B cell (primary cell): ENCODE results near the gene BARX1. TPM values are rescaled to one million over a fixed set of nuclear protein-coding genes. Genes with fewer than 3 reads are reported as not detected.

Source experiments
- ATAC-seq: fragments of 200-7000 bp; cut with Tn5 transposase; one replicate; pipeline ENCODE4 v1.10.0; 2021; ENCODE audit warnings: low read depth, mild to moderate bottlenecking, moderate number of reproducible peaks, moderate library complexity
- CTCF ChIA-PET: fragments of 350-600 bp; sonication (Branson Sonifier 250); formaldehyde crosslinking; loops from one replicate; lab custom pipeline; 2021; ENCODE audit warnings: antibody characterized with exemption, inconsistent platforms; lab: Charles Lee
- POLR2A ChIA-PET: fragments of 350-600 bp; sonication (Branson Sonifier 250); formaldehyde crosslinking; loops from one replicate; lab custom pipeline; 2021; ENCODE audit warnings: antibody characterized with exemption; lab: Charles Lee
- DNase-seq: peaks from one replicate; pipeline ENCODE4 v3.0.0; 2013
- H2AFZ ChIP-seq: 2 replicates; pipeline ENCODE4 v1.6.1; 2012; ENCODE audit warnings: mild to moderate bottlenecking, low read depth, low read length; ENCODE audit not compliant: insufficient read depth, poor library complexity, severe bottlenecking
- H3K27ac ChIP-seq, 2 donors: 1 replicate in 1 of 2; 2 replicates in 1 of 2; pipeline ENCODE4 v1.5.1; 2012 to 2013; ENCODE audit warnings: low read length in 2 of 2, mild to moderate bottlenecking in 2 of 2, moderate library complexity in 1 of 2
- H3K27me3 ChIP-seq, 4 experiments: fragments of 200-600 bp in 1 of 4; sonication (generic) in 1 of 4; replicated peaks in 1 of 4; 1 replicate in 2 of 4; 2 replicates in 2 of 4; pipeline versions ENCODE4 v1.6.1 to v1.7.0; 2013 to 2016; ENCODE audit warnings: low read length in 3 of 4, mild to moderate bottlenecking in 2 of 4, mixed read lengths in 1 of 4, moderate library complexity in 1 of 4; ENCODE audit not compliant: insufficient read depth in 4 of 4, control insufficient read depth in 3 of 4; ENCODE audit errors: control extremely low read depth in 1 of 4
- H3K36me3 ChIP-seq, 2 experiments: replicated peaks in 1 of 2; 1 replicate in 1 of 2; 2 replicates in 1 of 2; pipeline versions ENCODE4 v1.6.1 to v1.7.1; 2013; ENCODE audit warnings: low read length in 1 of 2; ENCODE audit not compliant: insufficient read depth in 2 of 2, control insufficient read depth in 1 of 2; ENCODE audit errors: control extremely low read depth in 1 of 2, extremely low read depth in 1 of 2
- H3K4me1 ChIP-seq, 2 donors: fragments of 200-600 bp in 1 of 2; sonication (generic) in 1 of 2; 1 replicate in 1 of 2; 2 replicates in 1 of 2; pipeline versions ENCODE4 v1.5.1 to v1.6.1; 2013 to 2017; ENCODE audit warnings: low read length in 2 of 2; ENCODE audit not compliant: control insufficient read depth in 2 of 2, insufficient read depth in 2 of 2
- H3K4me2 ChIP-seq: replicated peaks from 2 replicates; pipeline ENCODE3; 2012; ENCODE audit warnings: mild to moderate bottlenecking, low read depth, low read length; ENCODE audit not compliant: poor library complexity, severe bottlenecking
- H3K4me3 ChIP-seq, 5 experiments: fragments of 200-600 bp in 1 of 5; sonication (generic) in 1 of 5; 1 replicate in 3 of 5; 2 replicates in 2 of 5; pipeline versions ENCODE4 v1.5.1 to v1.7.0; 2011 to 2016; ENCODE audit warnings: low read length in 4 of 5, mild to moderate bottlenecking in 4 of 5, low read depth in 2 of 5, control low read depth in 1 of 5, moderate library complexity in 1 of 5; ENCODE audit not compliant: insufficient read depth in 1 of 5; ENCODE audit errors: control extremely low read depth in 1 of 5, extremely low read depth in 1 of 5
- H3K79me2 ChIP-seq: fragments of 200-600 bp; sonication (generic); one replicate; pipeline ENCODE4 v1.6.0; 2016; ENCODE audit warnings: low read length; ENCODE audit not compliant: control insufficient read depth, insufficient read depth
- H3K9ac ChIP-seq: fragments of 200-600 bp; sonication (generic); 2 replicates; pipeline ENCODE4 v1.6.1; 2017; ENCODE audit warnings: mild to moderate bottlenecking, low read length, moderate library complexity
- H3K9me3 ChIP-seq, 3 donors: one replicate each; pipeline versions ENCODE4 v1.6.1 to v1.7.1; 2013; ENCODE audit warnings: low read length in 2 of 3; ENCODE audit not compliant: control insufficient read depth in 2 of 3, insufficient read depth in 1 of 3; ENCODE audit errors: control extremely low read depth in 1 of 3
- H4K20me1 ChIP-seq: 2 replicates; pipeline ENCODE4 v1.6.0; 2012; ENCODE audit warnings: mild to moderate bottlenecking, low read length; ENCODE audit not compliant: insufficient read depth, control insufficient read depth, poor library complexity, severe bottlenecking
- H3K27ac Mint-ChIP-seq: one replicate; pipeline ENCODE4 v1.8.0; 2021; ENCODE audit warnings: mixed read lengths
- H3K27me3 Mint-ChIP-seq: one replicate; pipeline ENCODE4 v1.8.0; 2021; ENCODE audit warnings: mixed read lengths
- H3K4me1 Mint-ChIP-seq: one replicate; pipeline ENCODE4 v1.8.0; 2021; ENCODE audit warnings: mixed read lengths
- H3K4me3 Mint-ChIP-seq: one replicate; pipeline ENCODE4 v1.8.0; 2021; ENCODE audit warnings: mixed read lengths
- H3K9me3 Mint-ChIP-seq: one replicate; pipeline ENCODE4 v1.8.0; 2022; ENCODE audit warnings: mixed read lengths; ENCODE audit not compliant: insufficient read depth
- CTCF ChIP-seq: fragments of 200-600 bp; IDR thresholded peaks from one replicate; pipeline ENCODE4 v1.8.0; 2022; ENCODE audit warnings: antibody characterized with exemption, mild to moderate bottlenecking
- EZH2 ChIP-seq: IDR thresholded peaks from 2 replicates; pipeline ENCODE4 v1.6.1; 2012; ENCODE audit warnings: borderline replicate concordance, low read depth, mild to moderate bottlenecking, moderate library complexity, low read length; ENCODE audit not compliant: insufficient read depth, poor library complexity, severe bottlenecking
- WGBS: methylation state at CpG from one replicate; pipeline ENCODE4 v1.1.5; 2013; ENCODE audit warnings: missing lambda C conversion rate; ENCODE audit not compliant: insufficient coverage; 5-methylcytosine and 5-hydroxymethylcytosine counted together
- intact Hi-C: fragments of 100-400 bp; cut with micrococcal nuclease; formaldehyde crosslinking; loops from one replicate; pipeline ENCODE4 v1.10.0; 2022
- polyA plus RNA-seq: library from polyadenylated mRNA; depleted of rRNA; stranded (reverse); fragments of >200 nt; gene quantifications from 2 replicates; pipeline ENCODE4 v1.2.3, GENCODE V29; 2012
- total RNA-seq, 2 donors: library from RNA; stranded (reverse); fragments of 120-200 nt in 1 of 2; gene quantifications; 1 replicate in 1 of 2; 2 replicates in 1 of 2; pipeline versions ENCODE4 v1.2.3 to v1.2.4, GENCODE V29; 2013 to 2022

Gene BARX1
- total and polyA plus RNA-seq, 2 donors (not counting 1 experiment from before 2014, with no cell fraction given): not detected

- H3K36me3 ChIP-seq: no peaks in the 10 kb centered on the region
- TF ChIP-seq EZH2 (no peak), CTCF (no peak)
- H3K4me3 Mint-ChIP-seq: no peak overlapping the region
- H3K9me3 ChIP-seq: no peaks in the 10 kb centered on the region
- no peak overlapping the region for H3K9ac ChIP-seq
- H3K4me1 Mint-ChIP-seq: peaks cover 10% of the 10 kb centered on the region
- no peaks in the 10 kb centered on the region for H4K20me1 ChIP-seq
- H3K4me1 ChIP-seq: peaks cover 0 to 10% of the 10 kb centered on the region in 2 donors
- ATAC-seq (no peak), DNase-seq (no peak)
- no peak overlapping the region for H3K27ac Mint-ChIP-seq
- no peak overlapping the region for H2AFZ ChIP-seq
- peaks cover 15% of the 10 kb centered on the region for H3K27me3 Mint-ChIP-seq
- POLR2A ChIA-PET: no interaction called here
- H3K4me2 ChIP-seq: no peak overlapping the region
- peaks cover 0 to 8% (median 0%) of the 10 kb centered on the region in 4 experiments for H3K27me3 ChIP-seq
- CTCF ChIA-PET: no interaction called here
- H3K9me3 Mint-ChIP-seq: no peaks in the 10 kb centered on the region
- intact Hi-C loops: no loop called here
- H3K27ac ChIP-seq: no peak overlapping the region
- H3K79me2 ChIP-seq: no peaks in the 10 kb centered on the region
- H3K4me3 ChIP-seq: no peak overlapping the region
- 95% methylated on average over 19 of the region's 23 CpGs for WGBS
These were observed 43.9 kb downstream of the BARX1 start for GRCh38 chr9:93911136-93911745.

- no peak overlapping the region for H3K4me3 ChIP-seq
- peaks cover 0 to 10% of the 10 kb centered on the region in 2 donors for H3K4me1 ChIP-seq
- DNase-seq: no peak
- no peak overlapping the region for H3K27ac ChIP-seq
- H3K4me1 Mint-ChIP-seq: peaks cover 10% of the 10 kb centered on the region
- no peak overlapping the region for H3K4me3 Mint-ChIP-seq
- CTCF ChIA-PET: no interaction called here
- no peak overlapping the region for H3K9ac ChIP-seq
- H3K9me3 ChIP-seq: no peaks in the 10 kb centered on the region
- H4K20me1 ChIP-seq: no peaks in the 10 kb centered on the region
- POLR2A ChIA-PET: no interaction called here
- no peak for ATAC-seq
- no peaks in the 10 kb centered on the region for H3K9me3 Mint-ChIP-seq
- H3K27me3 ChIP-seq: peaks cover 0 to 8% (median 0%) of the 10 kb centered on the region in 4 experiments
- H3K27ac Mint-ChIP-seq: no peak overlapping the region
- no peak overlapping the region for H2AFZ ChIP-seq
- WGBS: 94% methylated on average over 7 of the region's 7 CpGs
- no peak overlapping the region for H3K4me2 ChIP-seq
- H3K79me2 ChIP-seq: no peaks in the 10 kb centered on the region
- peaks cover 17% of the 10 kb centered on the region for H3K27me3 Mint-ChIP-seq
- no peaks in the 10 kb centered on the region for H3K36me3 ChIP-seq
- TF ChIP-seq EZH2 (no peak), CTCF (no peak)
- intact Hi-C loops: no loop called here
These were observed 44.6 kb downstream of the BARX1 start for GRCh38 chr9:93910598-93910997.
